ENCODE measurements around the gene PPP1R1A.

Gene PPP1R1A, protein sequence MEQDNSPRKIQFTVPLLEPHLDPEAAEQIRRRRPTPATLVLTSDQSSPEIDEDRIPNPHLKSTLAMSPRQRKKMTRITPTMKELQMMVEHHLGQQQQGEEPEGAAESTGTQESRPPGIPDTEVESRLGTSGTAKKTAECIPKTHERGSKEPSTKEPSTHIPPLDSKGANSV

DNA sequence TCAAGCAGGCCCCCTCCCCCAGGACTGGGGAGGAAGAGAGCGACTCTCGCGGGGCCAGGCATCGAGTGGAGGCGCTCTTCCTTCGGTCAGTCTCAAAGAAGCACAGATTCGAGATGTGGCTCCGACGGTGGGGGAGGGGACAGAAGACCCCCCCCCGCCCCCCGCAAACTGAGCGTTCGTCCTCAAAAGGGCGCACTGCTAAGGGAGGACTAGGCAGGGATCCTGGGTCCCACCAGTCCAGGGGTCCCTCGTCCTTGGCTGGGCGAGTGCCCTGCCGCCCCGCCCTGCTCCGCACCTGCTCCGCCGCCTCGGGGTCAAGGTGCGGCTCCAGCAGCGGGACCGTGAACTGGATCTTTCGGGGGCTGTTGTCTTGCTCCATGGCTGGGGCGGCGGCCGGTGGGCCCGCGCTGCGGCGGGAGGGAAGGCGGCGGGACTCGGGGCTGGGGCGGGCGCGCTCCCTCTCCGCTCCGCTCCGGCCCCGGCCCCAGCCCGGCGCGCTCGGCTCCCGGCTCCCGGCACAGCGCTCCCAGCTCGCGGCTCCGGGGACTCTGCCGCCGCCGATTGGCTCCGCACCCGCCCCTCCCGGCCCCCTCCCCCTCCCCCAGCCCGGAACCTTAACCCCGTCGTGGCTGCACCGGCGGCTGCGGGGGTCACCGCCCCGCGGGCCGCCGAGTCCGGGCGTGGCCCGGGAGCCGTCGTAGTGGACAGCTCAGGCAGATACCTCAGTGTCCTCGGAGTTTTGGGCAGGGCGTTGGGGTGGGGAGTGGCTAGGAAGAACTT is at the start of gene PPP1R1A:
TSS of gene PPP1R1A (minus strand) at position 550 of the 780 bp plus-strand sequence. CDS start at position 379, 171 bp downstream.
- DNase-seq (ENCODE audit: low spot score) = peak; percentile 54

DNA sequence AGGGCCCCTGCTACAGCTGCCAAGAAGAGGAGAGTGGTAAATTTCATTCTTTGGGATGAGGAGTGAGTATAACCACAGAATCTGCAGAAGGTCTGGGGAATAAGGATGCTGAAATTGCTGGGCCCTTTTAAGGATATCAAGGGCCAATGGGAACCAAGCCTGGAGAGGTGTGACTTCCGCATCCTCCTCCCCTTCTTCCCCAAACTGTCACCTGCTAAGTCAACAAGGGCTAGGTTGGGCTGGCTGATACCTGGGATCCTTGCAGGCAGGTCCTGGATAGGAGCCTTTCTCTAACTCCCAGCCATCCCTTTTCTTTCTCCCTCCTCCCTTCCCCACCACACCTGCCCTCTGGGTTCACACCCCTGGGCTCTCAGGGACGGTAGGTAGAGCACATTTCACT is 46.3 kb upstream of the PPP1R1A start, which contains the start of gene LACRT:
TSS of gene LACRT (minus strand) at position 101 of the 400 bp plus-strand sequence. CDS start at position 47, 54 bp downstream.
- DNase-seq (ENCODE audit: low spot score) = no peak

DNA sequence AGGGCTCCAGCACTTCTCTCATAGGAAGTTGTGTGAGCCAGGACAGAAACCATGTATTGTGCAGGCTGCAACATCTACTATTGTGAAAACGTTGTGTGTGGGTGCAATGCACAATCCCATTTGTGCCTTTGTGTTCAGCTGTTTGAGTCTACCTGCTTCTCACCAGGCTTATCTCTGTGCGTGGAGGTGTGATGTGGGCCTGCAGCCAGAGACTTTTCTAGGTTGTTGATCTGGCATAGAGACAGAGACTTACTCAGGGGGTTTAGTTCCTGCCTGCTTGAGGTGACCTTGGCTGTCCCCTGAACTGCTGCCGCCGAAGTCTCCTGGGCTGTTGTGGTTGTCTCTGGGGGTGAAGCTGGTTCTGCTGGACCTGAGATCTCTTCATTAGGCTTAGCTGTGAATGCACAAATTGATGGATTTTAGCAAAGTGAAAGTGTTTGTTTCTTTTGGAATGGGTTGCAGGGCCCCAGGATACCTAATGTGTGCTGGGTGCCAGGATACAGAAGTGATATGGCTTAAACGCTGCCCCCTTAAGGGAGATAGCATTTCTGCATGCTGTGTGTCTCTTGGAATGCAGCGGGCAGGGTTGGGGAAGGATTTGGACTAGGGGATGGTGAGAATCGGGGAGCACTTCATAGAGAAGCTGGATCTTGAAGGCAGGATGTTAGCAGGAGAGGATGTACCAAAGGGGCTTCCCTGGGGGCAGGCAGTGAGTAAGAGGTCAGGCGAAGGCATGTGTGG is 43.7 kb upstream of the PPP1R1A start:
- no peak for DNase-seq (ENCODE audit: low spot score)

DNA sequence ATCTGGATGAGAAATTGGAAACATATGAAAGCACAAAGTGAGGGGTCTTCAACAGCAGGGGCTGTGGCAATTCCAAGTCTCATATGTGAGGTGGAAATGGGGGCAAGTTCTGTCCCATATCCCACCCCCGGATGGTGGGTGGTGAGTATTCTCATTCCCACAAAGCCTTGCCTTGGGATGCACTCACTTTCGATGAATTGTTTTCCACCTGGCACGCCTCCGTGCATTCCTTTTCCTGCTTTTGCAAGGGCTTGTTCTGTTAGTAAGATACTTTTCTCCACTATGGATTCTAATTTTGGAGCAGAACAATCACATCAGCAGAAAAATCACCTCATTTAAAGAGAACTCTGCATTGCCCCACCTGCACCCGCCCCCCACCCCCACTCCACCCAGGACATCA is 43.1 kb upstream of the PPP1R1A start:
- DNase-seq (ENCODE audit: low spot score) = no peak

DNA sequence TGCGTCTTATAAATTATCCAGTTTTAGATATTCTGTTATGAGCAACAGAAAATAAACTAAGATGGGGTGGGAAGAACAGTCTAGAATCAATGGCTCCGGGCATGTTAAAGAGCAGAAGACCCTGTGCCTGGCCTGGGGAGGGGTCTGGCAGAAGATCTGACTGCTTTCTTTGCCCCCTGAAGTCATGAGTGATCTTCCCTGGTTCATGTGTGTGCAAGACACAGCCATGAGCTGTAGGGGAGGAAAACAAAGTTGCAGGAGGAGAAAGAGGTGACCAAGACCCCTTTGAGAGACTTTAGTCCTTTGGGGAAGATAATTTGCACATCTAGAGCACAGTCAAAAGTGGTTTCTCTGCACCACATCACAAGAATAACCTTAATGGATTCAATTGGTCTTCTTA is 41.5 kb upstream of the PPP1R1A start:
- DNase-seq (ENCODE audit: low spot score) = no peak

DNA sequence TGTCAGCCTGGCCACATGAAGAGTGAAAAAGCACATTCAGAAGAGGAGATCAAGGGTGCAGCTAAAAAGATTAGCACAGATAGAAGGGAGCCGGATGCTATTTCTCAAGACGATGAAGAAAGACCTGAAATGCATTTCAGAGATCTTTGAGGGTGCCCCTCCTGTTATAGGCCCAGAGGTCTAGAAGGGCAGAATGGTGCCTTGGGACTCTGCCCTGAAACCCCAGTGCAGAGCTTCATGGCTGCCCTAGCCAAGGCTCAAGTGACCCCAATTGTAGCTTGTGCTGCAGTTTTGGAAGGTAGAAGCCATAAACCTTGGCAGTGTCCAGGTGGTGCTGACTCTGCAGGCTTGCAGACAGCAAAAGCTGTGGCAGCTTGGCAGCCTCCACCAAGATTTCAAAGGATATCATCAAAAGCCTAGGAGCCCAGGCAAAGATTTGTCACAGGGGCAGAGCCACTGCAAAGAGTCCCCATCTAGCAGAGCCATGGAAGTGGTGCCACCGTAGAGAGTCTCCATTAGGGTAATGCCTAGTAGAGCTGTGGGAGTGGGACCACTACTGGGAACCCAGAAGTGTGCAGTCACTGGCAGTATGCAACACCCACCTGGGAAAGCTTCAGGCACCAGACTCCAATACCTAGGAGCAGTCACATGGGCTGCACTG is 39.9 kb upstream of the PPP1R1A start:
- DNase-seq (ENCODE audit: low spot score) = no peak

DNA sequence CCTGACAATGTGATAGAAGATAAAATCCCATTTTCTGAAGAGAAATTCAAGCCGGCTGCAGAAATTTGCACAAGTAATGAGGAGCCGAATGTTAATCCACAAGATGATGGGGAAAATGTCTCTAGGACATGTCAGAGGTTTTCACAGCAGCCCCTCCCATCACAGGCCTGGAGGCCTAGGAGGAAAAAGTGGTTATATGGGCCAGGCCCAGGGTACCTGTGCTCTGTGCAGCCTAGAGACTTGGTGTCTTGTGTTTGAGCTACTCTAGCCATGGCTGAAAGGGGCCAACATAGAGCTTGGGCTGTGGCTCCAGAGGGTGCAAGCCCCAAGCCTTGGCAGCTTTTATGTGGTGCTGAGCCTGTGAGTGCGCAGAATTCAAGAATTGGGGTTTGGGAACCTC is 38.8 kb upstream of the PPP1R1A start:
- no peak for DNase-seq (ENCODE audit: low spot score)

DNA sequence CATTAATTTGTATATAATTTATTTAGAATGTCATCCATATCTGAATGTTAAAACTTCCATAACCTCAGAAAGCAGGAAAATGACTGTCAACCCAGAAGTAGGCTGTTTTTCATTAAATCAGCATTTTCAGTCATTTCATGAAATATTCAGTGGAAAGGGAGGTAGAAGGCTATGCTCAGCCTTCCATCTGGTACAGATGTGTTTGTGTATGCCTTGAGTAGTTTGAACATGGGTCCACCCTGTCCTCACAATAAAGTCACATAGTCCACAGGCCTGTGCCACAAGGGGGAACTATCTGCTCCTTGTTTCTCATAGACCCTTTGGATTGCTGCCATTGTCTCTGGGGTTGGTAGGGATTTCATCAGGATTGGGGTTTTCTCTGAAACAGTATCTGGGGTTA is 37.1 kb upstream of the PPP1R1A start:
- DNase-seq (ENCODE audit: low spot score) = no peak

DNA sequence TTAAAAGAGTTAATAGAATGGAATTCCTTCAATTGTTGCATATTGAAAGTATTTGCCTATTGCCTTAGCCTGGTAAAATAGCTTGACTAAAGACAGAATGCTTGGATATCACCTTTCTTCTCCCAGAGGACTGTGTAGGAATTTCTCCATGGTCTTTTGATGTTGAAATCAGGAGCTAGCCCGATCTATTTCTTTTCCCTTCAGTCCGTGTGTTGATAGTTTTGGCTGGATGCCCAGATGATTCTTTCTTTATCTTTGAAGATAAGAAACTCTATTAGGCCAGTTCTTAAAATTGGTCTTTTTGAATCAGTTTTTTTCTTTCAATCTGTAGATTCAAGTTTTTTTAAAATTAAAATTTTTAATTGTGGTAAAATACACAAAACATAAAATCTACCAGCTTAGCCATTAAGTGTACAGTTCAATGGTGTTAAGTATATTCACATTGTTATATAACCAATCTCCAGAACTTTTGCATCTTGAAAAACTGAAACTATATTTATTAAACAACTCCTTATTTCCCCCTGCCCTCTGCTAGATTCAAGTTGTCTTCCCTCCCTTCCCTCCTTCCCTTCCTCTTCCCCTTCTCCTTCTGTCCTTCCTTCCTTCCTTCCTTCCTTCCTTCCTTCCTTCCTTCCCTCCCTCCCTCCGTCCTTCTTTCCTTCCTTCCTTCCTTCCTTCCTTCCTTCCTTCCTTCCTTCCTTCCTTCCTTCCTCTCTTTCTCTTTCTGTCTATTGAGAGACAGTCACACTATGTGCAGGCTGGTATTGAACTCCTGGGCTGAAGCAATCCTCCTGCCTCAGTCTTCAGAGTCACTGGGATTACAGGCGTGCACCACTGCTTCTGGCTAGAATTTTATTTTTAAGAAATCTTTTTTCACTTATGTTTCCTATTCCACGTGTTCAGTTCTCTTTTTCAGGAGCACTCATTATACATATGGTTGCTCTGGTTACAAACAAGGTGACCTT is 36.1 kb upstream of the PPP1R1A start:
- no peak for DNase-seq (ENCODE audit: low spot score)

DNA sequence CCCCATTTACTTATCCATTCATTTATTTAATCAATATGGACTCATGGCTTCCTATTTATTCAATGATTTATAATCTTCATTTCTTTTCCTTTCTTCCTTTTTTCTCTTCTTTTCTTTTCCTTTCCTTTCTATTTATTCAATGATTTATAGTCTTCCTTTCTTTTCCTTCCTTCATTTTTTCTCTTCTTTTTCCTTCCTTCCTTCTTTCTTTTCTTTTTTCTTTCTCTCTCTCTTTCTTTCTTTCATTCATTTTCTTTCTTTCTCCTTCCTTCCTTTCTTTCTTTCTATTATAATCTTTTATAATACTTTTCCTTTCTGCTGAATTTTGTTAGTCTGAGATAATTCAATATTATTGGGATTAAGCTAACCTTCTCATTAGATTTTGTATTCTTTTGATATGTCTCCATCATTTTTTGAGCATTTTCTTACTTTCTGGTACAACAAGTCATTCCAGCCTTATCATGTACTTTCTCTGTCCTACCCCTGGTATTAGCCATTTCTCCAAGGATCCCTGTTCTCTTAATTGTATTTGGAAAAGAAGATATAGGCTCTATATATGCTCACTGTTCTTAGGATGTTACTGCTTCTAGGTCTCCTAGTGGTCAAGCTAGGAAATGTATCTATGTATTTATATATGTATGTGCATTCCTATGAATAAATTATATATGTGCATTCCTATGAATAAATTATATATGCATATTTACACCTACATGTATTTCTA is 34.2 kb upstream of the PPP1R1A start:
- no peak for DNase-seq (ENCODE audit: low spot score)

DNA sequence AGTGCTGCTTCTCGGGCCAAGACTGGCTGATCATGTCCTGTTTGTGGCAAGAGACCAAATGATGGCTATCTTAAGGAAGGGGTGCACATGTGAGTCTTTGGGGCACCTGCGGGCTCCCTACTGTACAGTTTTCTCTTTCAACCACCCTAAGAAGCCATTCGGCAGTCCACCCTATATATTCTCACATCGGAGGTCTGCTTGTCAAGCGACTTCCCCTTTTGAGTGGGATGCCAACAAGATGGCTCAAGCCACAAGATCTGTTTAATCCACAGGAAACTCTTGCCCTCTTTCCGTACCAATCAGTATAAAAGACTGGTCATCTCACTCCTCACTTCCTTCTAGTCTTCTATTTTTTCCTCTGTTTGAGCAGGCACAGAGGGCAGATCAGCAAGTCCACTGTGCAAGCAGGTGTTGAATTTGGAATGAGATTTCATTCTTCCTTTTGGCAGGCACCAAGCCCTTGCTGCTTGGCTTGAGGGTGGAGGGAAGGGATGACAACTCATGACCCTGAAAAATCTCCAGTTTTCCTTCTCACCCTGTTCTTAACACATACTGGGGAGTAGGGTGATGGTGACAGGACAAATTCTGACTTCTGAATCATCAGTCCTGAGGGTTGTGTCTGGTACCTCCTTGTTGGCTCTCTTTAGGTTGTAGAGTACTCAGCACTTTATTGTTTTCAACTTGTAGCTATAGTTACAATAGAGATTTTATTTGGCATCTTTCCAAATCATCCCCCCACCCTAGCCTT is 28.6 kb upstream of the PPP1R1A start:
- DNase-seq (ENCODE audit: low spot score) = no peak

DNA sequence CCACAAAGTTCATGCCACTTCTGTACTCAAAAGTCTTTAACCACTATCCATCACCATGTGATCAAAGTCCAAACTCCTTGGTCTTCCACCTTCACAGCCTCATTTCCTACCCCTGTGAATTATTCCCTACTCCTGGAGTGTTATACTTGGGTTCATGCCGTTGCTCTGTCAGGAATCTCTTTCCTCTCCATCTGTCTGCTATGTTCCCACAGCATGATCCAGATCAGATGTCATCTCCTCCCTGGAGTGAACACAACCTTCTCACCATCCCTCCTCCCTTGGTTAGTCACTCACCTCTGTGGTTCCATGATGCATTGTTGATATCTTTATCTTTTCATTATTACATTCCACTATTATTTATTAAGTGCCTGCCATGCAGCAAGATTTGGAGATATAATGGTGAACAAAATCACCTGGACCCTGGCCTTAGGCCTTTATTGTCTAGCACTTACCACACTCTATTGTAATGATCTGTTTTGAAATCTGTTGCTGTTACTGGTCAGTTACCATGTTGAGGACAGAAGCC is 23.8 kb upstream of the PPP1R1A start:
- DNase-seq (ENCODE audit: low spot score) = no peak

DNA sequence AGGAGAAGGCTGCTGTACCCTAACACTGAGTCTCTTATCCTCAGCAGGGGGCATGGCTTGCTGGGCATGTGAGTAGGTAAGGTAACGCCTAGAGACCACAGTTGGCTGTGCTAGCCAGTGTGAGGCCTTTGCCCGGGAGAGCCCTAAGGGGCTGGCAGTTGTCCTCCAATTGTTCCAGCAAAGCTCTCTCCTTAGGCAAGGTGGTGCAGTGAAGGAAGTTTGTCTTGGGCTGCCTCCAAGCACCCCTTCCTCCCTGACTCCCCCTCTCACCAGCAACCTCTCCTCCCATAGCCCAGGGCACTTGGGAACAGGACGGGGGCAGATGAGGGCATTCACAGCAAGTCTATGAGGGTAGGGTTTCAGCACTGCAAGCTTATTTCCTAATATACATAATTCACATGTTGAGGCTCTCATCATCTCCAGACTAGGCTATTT is 23.3 kb upstream of the PPP1R1A start:
- no peak for DNase-seq (ENCODE audit: low spot score)

DNA sequence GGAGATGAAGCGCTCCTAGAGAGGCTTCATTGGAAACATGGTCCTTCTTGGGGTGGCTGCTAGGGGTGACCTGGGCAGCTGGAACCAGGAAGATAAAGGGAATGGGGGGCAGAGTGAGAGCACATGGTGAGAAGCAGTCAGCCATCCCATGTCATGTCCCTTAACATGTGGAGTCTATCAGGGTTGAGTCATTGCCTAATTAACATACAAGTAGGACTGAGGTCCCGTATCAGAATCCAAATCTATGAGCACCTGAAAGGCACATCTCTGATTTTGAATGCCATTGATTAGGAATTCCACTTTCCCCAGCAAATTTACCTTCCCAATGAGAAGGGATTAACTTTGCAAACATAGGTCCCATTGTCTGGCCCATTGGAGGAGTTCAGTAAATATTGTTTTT is 20.3 kb upstream of the PPP1R1A start:
- no peak for DNase-seq (ENCODE audit: low spot score)

DNA sequence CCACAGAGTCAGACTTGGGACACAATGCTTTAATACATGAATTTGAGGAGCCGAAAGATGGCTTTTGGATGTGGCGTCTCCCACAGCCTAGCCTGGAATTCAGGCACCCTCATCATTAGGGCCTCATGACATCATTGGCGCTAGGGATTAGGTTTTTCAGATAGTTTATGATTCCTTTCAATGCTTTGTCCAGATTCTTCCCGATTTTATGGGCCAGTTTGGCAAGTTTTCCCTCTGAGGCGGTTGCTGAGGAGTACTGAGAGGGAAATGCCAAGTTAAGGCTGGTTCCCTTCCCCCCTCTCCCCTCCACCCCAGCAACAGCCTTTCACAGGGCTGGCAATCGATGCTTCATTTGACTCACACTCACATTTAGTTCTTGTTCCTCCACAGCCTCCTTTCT is 19.7 kb upstream of the PPP1R1A start:
- no peak for DNase-seq (ENCODE audit: low spot score)

DNA sequence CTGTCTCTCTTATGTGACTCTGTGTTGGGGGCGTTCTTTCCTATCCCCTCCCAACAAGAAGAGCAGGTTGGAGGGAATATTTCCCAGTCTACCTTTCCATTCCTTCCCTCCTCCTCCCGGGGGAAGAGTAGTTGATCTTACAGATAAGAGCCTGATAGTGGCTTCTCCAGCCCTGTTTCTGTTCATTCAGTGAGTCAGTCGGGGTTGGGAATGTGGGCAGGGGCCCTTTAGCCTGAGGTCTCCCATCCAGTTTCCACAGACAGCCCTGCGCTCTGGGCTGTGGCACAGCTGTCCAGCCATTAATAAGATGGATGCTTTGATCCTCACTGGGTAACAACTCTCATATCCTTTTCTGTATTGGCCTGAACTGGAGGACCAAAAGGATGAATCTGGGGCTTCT is 18.1 kb upstream of the PPP1R1A start:
- no peak for DNase-seq (ENCODE audit: low spot score)

DNA sequence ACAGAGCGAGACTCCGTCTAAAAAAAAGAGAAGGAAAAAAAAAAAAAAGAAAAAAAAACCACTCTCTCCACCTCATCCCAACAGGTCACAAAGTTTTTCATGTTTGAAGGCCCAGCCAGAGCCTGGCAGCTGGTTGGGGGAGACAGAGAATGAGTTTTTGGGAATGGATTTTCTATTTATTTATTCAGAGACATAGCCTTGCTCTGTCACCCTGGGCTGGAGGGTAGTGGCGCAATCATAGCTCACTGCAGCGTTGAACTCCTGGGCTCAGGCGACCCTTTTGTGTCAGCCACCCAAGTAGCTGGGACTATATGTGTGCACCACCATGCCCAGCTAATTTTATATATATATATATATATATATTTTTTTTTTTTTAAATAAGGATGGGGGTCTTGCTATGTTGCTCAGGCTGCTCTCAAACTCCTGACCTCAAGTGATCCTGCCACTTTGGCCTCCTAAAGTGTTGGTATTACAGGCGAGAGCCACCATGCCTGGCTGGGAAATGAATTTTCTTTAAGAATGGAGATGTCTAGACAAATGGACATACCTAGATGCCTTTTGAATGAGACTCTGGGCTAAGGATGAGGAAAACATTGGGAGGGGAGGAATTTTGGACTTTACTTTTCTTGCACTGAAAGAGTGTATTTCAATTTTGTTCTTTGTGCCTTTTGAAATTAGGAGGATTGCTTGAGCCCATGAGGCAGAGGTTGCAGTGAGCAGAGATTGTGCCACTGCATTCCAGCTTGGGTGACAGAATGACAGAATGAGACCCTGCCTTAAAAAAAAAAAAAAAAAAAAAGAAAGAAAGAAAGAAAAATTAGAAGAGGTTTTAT is 16.9 kb upstream of the PPP1R1A start:
- DNase-seq (ENCODE audit: low spot score) = no peak

DNA sequence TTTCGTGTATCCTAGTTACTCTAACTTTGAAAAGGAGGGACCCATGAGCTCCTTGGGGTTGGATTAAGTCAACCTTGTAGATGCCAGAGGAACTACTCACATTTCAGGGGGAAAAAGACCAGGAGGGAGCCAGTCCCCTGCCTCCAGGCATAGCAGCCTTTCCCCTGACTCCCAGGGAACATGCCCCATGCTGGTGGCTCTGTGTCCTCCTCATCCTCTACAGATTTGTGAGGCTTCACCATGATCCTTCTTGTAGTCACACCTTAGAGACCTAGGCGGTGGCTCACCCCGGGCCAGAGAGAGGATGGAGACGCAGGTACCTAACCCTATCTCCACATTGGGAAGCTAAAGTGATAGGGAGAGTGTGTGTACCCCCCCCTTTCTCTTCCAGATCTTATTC is 16.0 kb upstream of the PPP1R1A start:
- DNase-seq (ENCODE audit: low spot score) = no peak

DNA sequence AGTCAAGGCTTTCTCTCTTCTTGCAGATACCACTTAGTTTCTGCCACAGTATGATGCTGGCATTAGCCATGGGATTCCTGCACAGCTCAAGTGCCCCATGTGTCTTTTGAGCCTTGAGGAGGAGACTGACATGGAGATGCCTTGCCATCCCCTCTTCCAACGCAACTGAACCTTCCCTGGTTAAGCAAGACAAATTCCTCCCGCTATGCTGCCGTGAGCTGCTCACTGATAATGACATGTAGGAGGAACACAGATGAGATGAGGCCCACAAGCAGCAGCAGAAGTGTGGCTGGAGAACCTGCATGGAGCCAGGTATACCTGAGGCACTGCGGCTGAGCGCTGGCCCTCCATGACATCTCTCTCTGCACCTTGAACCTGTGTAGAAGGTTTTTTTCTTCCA is 15.4 kb upstream of the PPP1R1A start:
- DNase-seq (ENCODE audit: low spot score) = no peak

Data from HuH-7.5 (cell line).